ENCODE measurements around the gene MEIKIN.

GRCh38 chr5:131957721-131958441, 12.4 kb upstream of the MEIKIN start:
- TF ChIP-seq CTCF (IDR thresholded peaks at IDR 0.05; ENCODE audit: low read depth, low read length, poor library complexity, severe bottlenecking), result no peak
- TF ChIP-seq EZH2phosphoT487 (IDR thresholded peaks at IDR 0.05; ENCODE audit: borderline replicate concordance, low read length), result no peak
